Measurements from ENCODE around the gene ZNF296. TPM values are rescaled to one million over a fixed set of nuclear protein-coding genes. Genes with fewer than 3 reads are reported as not detected.
A peak's percentile ranks its signal among the peaks of the same experiment; 100 is the strongest.

Gene ZNF296
- total and polyA plus RNA-seq, 2 of the 13 experiments (the other 11 are each of a cell fraction or from before 2014, with no cell fraction given) = 0.26 to 0.62 TPM

DNA sequence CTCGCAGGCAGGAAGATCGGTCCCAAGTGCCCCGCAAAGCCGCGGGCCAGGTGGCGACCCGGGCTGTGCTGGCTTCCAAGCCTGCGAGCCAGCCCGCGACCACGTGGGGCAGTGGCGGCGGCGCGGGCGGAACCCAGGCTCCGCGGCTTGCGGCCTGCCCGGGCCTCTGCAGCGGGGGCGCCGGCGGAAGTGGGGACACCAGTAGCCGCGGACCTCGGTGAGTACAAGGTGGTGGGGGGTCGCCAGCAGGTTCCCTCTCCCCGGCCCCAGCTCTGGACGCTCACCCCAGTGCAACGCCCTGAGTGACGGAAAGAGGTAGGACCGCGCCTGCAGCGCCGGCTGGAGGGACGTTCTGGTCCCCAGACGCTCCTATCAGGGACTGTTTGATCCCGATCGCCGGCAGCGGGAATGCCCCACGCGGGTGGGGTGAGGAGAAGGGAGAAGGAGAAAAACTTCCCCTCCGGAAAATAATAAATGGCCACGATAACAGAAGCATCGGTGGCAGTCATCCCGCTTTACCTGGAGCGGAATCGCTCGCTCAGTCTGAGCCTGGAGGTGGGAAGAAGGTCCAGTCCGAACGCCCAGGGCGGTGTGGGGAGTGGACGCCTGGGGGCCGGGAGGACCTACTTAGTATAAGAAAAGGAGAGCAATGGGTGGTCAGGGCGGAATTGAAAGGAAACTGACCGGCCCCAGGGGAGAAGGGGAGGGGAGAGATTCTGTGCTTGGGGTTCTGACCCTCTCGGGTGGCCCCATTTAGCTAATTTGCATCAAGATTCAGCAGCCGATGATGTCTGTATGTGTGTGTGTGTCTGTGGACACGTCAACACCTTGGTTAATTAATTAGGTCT, 3.0 kb upstream of the ZNF296 start, which contains the start of gene GEMIN7 (continued):
- TF ChIP-seq, protein P1, sequence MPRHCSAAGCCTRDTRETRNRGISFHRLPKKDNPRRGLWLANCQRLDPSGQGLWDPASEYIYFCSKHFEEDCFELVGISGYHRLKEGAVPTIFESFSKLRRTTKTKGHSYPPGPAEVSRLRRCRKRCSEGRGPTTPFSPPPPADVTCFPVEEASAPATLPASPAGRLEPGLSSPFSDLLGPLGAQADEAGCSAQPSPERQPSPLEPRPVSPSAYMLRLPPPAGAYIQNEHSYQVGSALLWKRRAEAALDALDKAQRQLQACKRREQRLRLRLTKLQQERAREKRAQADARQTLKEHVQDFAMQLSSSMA (CRISPR knock-in tag; IDR thresholded peaks at IDR 0.05) = 0 out of 2 replicates have a peak, but pooled peaks have one; percentile 68
- TF ChIP-seq PHF5A (CRISPR knock-in tag; IDR thresholded peaks at IDR 0.05; ENCODE audit: low read depth, unreplicated experiment) (peak; percentile 89), JDP2 (CRISPR knock-in tag; IDR thresholded peaks at IDR 0.05; ENCODE audit: borderline replicate concordance) (peak; percentile 67; the same call in 1 of the 2 replicates), ZNF431 (CRISPR knock-in tag; IDR thresholded peaks at IDR 0.05; ENCODE audit: borderline replicate concordance, low read depth) (0 out of 2 replicates have a peak, but pooled peaks have one; percentile 80), CENPX (CRISPR knock-in tag; IDR thresholded peaks at IDR 0.05) (no peak), KLF6 (CRISPR knock-in tag; IDR thresholded peaks at IDR 0.05) (peak; percentile 98), ZMYM2 (CRISPR knock-in tag; IDR thresholded peaks at IDR 0.05) (no peak), POLR2AphosphoS5 (IDR thresholded peaks at IDR 0.05; ENCODE audit: low read depth, low read length) (peak; percentile 82), CAMTA2 (CRISPR knock-in tag; IDR thresholded peaks at IDR 0.05; ENCODE audit: borderline replicate concordance) (peak; percentile 84; the same call in 1 of the 2 replicates), KDM5B (CRISPR knock-in tag; IDR thresholded peaks at IDR 0.05; ENCODE audit: borderline replicate concordance) (peak; percentile 86; the same call in 1 of the 2 replicates), MLLT10 (CRISPR knock-in tag; IDR thresholded peaks at IDR 0.05) (no peak), RORA (CRISPR knock-in tag; IDR thresholded peaks at IDR 0.05) (no peak)
- TF ChIP-seq, protein P2, sequence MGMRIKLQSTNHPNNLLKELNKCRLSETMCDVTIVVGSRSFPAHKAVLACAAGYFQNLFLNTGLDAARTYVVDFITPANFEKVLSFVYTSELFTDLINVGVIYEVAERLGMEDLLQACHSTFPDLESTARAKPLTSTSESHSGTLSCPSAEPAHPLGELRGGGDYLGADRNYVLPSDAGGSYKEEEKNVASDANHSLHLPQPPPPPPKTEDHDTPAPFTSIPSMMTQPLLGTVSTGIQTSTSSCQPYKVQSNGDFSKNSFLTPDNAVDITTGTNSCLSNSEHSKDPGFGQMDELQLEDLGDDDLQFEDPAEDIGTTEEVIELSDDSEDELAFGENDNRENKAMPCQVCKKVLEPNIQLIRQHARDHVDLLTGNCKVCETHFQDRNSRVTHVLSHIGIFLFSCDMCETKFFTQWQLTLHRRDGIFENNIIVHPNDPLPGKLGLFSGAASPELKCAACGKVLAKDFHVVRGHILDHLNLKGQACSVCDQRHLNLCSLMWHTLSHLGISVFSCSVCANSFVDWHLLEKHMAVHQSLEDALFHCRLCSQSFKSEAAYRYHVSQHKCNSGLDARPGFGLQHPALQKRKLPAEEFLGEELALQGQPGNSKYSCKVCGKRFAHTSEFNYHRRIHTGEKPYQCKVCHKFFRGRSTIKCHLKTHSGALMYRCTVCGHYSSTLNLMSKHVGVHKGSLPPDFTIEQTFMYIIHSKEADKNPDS (CRISPR knock-in tag; IDR thresholded peaks at IDR 0.05) = peak; percentile 40; the same call in 1 of the 2 replicates
- TF ChIP-seq, protein P3, sequence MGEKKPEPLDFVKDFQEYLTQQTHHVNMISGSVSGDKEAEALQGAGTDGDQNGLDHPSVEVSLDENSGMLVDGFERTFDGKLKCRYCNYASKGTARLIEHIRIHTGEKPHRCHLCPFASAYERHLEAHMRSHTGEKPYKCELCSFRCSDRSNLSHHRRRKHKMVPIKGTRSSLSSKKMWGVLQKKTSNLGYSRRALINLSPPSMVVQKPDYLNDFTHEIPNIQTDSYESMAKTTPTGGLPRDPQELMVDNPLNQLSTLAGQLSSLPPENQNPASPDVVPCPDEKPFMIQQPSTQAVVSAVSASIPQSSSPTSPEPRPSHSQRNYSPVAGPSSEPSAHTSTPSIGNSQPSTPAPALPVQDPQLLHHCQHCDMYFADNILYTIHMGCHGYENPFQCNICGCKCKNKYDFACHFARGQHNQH (CRISPR knock-in tag; IDR thresholded peaks at IDR 0.05) = peak; percentile 76
- TF ChIP-seq, protein P4, sequence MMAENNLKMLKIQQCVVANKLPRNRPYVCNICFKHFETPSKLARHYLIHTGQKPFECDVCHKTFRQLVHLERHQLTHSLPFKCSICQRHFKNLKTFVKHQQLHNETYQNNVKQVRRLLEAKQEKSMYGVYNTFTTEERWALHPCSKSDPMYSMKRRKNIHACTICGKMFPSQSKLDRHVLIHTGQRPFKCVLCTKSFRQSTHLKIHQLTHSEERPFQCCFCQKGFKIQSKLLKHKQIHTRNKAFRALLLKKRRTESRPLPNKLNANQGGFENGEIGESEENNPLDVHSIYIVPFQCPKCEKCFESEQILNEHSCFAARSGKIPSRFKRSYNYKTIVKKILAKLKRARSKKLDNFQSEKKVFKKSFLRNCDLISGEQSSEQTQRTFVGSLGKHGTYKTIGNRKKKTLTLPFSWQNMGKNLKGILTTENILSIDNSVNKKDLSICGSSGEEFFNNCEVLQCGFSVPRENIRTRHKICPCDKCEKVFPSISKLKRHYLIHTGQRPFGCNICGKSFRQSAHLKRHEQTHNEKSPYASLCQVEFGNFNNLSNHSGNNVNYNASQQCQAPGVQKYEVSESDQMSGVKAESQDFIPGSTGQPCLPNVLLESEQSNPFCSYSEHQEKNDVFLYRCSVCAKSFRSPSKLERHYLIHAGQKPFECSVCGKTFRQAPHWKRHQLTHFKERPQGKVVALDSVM (CRISPR knock-in tag; IDR thresholded peaks at IDR 0.05) = peak; percentile 73
- TF ChIP-seq, protein P5, sequence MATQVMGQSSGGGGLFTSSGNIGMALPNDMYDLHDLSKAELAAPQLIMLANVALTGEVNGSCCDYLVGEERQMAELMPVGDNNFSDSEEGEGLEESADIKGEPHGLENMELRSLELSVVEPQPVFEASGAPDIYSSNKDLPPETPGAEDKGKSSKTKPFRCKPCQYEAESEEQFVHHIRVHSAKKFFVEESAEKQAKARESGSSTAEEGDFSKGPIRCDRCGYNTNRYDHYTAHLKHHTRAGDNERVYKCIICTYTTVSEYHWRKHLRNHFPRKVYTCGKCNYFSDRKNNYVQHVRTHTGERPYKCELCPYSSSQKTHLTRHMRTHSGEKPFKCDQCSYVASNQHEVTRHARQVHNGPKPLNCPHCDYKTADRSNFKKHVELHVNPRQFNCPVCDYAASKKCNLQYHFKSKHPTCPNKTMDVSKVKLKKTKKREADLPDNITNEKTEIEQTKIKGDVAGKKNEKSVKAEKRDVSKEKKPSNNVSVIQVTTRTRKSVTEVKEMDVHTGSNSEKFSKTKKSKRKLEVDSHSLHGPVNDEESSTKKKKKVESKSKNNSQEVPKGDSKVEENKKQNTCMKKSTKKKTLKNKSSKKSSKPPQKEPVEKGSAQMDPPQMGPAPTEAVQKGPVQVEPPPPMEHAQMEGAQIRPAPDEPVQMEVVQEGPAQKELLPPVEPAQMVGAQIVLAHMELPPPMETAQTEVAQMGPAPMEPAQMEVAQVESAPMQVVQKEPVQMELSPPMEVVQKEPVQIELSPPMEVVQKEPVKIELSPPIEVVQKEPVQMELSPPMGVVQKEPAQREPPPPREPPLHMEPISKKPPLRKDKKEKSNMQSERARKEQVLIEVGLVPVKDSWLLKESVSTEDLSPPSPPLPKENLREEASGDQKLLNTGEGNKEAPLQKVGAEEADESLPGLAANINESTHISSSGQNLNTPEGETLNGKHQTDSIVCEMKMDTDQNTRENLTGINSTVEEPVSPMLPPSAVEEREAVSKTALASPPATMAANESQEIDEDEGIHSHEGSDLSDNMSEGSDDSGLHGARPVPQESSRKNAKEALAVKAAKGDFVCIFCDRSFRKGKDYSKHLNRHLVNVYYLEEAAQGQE (IDR thresholded peaks at IDR 0.05; ENCODE audit: borderline replicate concordance in 1 of 2, low read depth in 1 of 2, low read length in 2 of 2) = no peak; a peak in 1 of 4 replicates
- TF ChIP-seq, protein P6, sequence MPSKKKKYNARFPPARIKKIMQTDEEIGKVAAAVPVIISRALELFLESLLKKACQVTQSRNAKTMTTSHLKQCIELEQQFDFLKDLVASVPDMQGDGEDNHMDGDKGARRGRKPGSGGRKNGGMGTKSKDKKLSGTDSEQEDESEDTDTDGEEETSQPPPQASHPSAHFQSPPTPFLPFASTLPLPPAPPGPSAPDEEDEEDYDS (CRISPR knock-in tag; IDR thresholded peaks at IDR 0.05) = peak; percentile 38; the same call in 1 of the 2 replicates
